GM11168 (cell line): ENCODE data around the gene SLC22A23.
"Not testable (repeated sequence)": the region's sequence is repeated elsewhere in the genome, so short reads cannot be mapped to it uniquely, and the experiment has no call there.

Experiments
- in situ Hi-C: fragments of 300-500 bp; cut with MboI; formaldehyde crosslinking; loops from one replicate; pipeline ENCODE4 v1.12.0; 2022; ENCODE audit warnings: low sequenced_read_pairs; ENCODE audit not compliant: unreplicated experiment

SLC22A23 gene

DNA sequence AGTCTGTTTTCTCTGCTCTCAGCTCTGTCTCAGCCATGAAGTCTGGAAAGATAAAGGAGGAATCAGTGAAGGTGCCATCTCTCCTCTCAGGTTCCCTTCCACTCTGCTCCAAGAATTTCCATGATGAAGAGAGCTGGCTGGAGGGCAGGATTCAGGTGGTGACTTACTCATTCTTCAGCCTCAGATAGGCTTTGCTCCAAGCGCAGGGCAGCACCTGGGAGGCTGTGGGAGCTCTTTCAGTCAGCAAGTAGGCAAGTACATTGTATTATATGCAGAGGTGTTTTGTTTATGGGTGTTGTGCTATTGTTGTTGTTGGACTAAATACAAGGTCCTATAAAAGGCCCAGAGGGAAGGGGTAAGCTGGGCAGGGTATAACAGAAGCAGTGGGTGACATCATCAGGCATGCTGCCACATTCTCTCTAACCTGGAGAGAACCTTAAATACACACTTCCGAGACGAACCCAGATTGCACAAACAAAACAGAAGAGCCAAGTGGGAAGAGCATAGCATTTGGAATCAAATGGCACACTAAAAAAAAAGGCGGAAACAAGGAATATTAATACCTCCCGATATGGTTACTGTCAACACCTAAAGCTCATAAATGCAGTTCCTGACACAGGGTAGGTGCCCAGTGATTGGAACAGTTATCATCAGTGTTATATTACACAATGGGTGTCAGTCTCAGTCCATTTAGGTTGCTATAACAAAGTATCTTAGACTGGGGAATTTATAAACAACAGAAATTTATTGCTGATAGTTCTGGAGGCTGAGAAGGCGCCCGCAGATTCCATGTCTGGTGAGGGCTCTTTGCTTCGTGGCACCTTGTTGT lies 212.6 kb downstream of the SLC22A23 start:
- in situ Hi-C loops, result no loop called here

DNA sequence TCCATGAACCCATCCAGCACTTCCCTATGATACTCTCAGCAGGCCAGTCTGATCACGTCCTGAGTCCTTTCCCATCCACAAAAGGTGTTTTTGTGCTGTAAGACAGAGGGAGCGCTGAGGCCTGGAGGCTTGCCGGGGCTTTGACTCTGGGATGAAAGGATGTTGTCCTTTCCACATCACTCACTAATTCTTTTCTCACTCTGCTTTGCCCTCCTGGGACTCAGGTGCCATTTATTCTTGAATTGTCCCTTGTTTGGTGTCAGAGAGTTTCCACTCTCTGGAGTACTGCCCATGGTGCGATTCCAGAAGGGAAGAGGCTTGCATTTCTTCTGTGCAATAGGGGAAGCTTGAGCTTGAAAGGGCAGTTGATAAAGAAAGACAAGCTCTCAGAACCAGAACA lies 214.1 kb downstream of the SLC22A23 start:
- in situ Hi-C loops, result no loop called here

DNA sequence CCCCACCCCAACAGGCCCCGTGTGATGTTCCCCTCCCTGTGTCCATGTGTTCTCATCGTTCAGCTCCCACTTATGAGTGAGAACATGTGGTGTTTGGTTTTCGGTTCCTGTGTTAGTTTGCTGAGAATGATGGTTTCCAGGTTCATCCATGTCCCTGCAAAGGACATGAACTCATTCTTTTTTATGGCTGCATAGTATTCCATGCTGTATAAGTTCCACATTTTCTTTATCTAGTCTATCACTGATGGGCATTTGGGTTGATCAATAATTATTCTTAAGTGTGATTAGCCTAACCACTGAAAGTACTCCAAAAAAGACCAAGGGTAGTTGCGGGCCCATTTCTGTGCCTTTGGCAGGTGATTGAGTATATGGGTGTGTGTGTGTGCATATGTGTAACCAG lies 215.1 kb downstream of the SLC22A23 start:
- in situ Hi-C loops, result not testable (repeated sequence)

DNA sequence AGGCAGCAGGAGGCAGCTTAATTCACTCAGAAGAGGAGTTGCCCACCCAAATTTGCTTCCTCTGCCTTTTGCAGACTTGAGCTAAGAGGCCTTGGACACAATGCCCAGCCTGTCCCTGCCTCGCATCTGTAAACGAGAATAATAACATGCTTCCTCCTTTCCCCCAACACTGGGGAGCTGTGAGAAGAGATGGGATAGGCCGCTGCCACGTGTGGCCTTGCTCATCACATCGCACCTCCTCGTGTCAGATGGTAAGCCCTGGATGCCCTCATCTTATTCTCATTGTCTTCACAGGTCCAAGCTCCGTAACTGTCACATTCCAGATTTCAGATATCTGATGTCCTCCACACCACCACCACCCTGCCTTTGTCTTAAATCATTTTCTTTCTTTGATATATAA lies 216.3 kb downstream of the SLC22A23 start:
- in situ Hi-C loops, result no loop called here

DNA sequence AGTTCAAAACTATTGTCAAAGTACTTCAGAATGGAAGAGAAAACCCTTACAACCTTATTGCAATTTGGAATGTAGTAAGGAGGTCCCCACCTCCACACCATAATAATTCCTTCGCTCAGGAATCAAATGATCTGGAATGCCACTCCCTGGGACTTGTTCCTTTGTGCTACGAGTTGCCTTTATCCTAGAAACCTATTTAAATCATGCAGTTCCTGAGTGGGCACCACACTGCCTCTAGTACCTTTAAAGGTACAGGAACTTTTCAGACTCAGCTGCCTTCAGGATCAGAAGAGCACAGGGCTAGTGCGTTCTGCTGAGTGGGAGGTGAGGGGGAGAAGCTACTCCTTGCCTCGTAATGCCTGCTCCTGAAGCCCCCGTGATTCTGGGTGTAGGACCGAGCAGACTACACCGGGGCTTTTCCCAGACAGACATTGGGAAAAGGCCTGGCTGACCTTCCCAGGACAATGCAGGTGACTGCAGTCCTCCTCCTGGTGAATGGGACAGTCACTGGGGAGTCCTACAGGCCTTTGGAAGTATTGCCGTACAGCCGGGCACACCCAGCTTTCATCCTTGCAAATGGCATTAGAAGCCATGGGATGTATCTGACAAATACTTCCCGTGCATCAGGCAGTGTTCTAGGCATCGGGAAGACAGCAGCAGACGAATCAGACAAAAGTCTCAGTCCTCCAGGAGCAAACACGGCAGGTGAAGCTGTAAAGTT lies 217.6 kb downstream of the SLC22A23 start:
- in situ Hi-C loops, result no loop called here

DNA sequence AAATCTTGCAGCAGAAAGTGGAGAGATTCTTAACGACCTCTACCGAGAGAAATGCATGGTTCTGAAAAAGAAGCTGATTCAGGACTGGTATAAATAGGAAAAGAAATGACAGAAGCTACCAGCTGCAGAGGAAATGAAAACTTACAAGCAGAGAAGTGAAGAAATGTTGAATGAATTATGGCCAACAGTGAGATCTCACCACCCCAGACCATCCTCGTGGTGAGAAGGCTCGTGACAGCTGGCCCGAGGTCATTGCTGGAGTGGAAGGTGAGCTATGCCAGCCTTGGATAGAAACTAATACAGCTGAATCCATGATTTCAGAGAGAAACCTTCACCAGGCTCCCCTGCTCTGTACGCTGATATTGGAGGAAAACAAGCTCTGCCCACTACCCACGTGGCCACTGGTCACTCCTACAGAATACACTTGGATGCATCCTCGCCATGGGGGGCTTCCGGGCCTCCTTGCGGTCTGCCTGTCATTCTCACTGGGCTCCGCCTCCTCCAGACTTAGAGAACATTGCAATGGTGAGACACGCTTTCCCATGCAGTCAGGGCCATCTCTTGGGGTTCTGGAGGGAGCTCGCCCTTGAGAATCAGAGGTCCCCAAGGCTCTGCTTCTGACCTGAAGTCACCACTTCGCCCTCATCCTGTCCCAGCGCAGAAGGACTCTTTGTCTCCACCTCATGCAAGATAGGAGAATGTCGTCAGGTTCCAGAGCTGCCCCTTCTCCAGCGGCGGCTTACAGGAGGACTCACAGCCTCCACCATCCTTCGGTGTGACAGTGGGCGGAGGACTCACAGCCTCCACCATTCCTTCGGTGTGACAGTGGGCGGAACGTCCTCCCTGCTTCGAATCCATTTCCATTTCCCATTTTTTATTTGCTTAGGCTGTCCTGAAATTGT lies 218.8 kb downstream of the SLC22A23 start:
- in situ Hi-C loops, result no loop called here

DNA sequence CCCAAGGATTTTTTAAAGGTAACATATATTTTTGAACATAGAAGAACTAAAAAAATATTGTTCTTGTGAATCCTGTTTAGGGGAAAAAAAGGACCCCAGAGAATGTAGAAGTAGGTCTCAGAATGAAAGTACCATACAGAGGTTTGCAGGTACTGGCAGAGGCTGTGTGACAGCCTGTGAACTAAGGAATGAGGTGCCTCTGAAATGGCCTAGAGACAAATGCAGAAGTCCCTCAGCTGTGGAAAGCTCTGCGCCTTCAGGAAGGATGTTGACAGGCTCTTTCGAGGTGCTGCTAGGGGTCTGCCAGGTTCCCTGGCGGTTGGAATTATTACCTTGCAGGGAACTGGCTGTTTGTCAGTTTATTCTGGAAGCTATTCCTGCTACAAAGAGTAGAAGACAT lies 220.8 kb downstream of the SLC22A23 start:
- in situ Hi-C loops, result no loop called here

DNA sequence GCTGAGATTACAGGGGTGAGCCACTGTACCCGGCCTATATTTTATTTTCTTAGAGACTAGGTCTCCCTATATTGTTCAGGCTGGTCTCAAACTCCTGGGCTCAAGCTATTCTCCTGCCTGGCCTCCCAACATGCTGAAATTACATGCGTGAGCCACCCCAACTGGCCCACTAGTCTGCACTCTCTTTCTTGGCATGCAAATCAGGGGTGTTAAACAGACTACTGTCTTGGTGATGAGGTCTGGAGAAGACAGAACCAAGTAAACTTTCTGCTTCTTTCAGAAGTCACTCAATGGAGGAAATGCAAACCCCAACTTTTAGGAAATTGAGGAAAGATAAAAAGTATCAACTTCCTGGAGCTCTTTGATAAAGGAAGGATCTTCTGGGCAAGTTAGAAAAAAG lies 221.4 kb downstream of the SLC22A23 start:
- in situ Hi-C loops, result no loop called here

DNA sequence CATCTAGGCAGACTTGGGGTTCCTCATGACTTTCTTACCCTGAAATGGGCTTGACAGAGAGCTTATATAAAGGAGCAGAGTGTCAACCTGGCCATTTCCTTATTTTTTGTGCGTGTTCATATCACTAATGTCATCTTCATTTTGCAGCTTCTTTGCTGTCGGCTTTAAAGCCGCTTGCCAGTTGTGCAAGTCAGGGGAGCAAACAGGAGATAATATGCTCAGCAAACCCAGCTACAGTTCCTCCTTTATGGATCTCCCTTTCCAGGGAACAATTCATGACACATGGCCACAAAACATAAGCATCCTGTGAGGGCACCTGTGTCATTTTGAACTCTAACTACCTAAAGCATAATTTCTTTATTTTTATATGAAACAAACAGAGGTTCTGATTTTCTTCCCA lies 222.9 kb downstream of the SLC22A23 start:
- in situ Hi-C loops, result no loop called here

DNA sequence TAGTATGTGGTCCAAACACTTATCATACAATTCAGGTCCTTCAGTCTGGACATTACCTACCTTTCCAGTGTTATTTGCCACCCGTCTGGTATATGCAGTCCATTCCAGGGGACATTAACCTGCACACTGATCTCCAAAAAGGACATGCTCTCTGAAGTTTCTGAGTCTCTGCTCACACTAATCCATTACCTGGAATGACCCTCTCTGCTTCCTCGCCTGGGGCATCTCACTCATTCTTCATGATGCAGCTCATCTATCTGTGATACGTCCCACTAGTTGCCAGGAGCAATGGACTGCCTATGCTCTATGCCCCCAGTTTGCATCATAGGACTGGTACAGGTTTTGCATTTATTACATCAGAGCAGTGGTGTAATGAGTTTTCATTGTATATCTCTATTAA lies 223.5 kb downstream of the SLC22A23 start:
- in situ Hi-C loops, result no loop called here

DNA sequence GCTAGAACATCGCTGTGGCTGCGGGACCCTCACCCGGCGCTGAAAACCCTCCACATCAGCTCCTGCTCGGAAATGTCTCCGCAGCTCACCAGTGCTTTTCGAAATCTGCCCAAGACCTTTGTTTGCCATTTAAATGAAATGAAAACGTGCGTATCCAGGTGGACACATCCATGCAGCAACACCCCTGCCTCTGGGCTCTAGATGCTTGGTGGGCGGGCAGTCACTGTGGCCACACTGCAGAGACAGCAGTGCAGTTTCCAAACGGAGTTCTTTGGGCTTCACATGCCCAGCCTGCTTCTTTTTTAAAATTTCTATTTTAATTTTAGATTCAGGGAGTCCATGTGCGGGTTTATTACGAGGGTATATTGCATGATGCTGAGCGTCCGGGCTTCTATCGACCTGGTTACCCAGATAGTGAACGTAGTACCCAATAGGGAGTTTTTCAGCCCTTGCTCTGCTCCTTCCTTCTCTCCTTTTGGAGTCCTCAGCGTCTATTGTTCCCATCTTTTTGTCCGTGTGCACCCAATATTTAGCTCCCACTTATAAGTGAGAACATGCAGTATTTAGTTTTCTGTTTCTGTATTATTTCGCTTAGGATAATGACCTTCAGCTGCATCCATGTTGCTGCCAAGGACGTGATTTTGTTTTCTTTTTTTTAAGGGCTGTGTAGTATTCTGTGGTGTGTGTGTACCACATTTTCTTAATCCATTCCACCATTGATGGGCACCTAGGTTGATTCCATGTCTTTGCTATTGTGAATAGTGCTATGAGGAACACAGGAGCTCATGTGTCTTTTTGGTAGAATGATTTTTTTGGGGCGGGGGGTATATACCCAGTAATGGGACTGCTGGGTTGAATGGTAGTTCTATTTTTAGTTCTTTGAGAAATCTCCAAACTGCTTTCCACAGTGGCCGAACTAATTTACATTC lies 224.6 kb downstream of the SLC22A23 start:
- in situ Hi-C loops, result no loop called here

DNA sequence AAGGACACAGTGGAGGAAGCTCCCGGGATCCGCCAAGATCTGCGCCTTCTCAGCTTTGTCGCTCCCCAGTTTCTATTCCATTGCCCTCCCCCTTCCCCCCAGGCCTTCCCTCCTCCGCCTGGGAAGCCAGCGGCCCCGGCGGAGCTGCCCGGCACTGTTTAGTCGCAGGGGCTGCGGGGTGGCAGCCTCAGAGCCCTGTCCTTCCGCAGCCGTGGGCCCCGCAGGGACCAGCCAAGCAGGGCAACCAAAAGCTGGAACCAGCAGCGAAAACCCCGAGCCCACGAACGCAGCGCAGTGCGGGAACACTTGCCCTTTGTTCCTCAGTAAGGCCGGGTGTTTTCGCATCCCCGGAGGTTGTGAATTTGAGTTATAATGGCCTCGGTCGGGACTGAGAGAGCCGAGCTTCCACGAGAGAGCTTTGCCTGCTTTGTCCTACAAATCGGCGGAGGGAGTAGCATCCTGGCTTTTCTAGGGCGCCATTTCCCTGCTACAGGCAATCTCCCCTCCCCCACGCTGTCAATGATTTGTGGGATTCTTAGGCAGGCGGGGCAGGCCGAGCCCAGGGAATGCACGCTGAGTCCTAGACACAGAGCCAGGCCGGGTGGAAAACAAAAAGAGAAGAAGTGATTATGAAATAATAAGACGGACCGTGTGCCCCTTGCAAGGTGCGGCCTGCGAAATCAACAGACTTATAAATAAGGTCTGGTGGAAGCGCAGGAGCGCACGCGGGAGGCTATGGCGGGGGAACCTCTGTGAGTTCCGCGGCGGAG lies 225.4 kb downstream of the SLC22A23 start:
- in situ Hi-C loops, result no loop called here

DNA sequence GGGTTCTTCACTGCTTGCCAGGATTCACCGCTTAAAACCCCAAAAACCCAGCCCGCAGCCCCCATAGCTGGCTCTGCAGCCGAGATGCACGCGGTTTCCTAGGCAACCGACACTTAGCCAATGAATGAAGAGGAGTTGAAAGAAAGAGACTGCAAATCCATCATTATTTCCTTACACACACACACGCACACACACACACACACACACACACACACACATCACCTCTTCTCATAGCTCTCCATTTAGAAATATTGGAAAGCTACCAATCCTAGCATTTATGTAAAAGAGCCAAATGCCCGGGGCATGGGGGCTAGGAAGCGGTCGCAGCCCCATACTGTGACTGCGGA lies 226.0 kb downstream of the SLC22A23 start:
- in situ Hi-C loops, result no loop called here

DNA sequence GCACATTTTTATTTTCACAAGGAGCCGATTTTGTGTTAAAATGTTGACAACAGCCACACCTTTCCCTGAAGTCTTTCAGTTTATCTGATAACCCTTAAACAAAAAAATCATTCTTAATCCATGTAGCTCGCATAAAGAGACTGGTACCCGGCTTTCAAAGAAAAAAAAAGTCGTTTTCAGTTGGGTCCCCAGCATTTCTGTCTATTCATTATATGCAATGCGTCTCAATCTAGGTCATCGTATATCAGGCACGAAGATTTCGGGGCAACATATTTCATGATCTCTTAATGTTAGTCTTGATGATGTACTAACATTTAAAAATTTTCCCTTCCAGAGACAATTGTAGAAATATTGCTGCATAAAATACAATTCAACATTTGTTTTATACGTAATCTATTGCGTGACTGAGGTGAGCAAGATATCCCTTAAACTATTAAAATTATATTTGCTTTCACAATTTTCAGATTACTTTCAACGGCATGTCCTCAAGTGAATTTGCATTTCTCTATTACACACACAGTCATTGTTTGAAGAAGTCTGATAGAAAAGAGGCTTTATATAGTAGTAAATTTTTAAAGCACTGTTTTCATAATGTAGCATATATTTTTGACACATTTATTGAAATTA lies 226.5 kb downstream of the SLC22A23 start:
- in situ Hi-C loops, result no loop called here

DNA sequence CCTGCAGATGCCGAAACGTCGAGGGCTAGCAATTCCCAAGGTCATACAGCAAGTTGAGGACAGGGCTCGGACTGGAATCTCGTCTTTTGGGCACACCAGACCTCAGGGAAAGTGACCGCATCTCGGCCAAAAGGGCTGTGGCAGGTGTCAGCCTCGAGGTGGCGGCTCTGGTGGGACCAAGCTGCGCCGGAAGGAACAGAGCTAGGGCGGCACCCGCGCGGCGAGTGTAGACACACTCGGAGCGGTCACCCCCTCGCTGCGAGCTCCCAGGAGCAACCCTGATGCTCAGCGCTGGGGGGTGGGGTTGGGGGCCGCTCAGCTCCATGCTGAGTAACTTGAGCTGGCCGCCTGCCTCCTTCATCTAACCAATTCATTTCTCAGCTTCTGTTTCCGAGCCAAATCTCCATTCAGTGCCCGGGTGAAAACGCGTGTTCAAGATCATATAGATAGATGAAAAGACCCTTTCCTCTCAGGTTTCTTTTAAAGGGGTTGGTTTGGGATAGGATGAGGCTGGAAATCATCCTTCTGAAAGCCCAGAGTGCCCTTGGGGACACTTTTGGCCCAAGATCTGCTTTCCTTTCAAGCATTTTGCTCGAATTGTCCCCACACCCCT lies 227.2 kb downstream of the SLC22A23 start:
- in situ Hi-C loops, result no loop called here

DNA sequence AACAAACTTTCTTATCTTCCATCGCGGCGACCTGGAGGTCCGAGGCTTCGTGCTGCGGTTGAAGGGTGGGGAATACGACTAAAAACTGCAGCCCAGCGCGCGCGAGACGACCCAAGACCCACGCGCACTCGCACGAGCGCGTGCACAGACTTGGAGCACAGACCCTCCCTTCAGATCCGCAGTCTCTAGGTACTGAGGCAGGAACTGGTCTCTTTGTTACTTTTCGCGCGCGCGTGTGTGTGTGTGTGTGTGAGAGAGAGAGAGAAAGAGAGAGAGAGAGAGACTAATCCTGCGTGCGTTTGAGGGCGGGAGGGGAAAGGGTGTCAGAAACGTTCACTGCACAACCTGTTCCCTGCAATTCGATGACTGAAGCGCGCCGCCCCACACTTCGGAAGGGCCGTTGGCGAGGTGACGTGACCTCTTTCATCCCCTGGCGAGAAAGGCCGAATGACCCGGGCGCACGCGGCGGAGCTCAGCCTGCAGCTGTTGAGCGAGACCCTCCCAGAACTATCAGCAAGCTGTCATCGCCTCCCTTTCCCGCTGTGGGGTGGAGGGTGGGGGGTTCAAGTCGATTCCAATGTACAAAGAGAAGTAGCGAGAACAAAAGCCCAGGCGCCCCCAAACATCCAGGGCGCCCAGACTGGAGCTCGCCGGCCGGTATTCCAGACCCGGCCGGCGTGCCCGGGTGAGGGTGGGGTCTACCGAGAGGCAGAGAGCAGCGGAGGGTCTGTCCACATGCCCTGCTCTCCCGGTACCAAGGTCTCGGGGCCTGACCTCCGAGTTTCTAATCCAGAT lies 227.9 kb downstream of the SLC22A23 start:
- in situ Hi-C loops, result no loop called here

DNA sequence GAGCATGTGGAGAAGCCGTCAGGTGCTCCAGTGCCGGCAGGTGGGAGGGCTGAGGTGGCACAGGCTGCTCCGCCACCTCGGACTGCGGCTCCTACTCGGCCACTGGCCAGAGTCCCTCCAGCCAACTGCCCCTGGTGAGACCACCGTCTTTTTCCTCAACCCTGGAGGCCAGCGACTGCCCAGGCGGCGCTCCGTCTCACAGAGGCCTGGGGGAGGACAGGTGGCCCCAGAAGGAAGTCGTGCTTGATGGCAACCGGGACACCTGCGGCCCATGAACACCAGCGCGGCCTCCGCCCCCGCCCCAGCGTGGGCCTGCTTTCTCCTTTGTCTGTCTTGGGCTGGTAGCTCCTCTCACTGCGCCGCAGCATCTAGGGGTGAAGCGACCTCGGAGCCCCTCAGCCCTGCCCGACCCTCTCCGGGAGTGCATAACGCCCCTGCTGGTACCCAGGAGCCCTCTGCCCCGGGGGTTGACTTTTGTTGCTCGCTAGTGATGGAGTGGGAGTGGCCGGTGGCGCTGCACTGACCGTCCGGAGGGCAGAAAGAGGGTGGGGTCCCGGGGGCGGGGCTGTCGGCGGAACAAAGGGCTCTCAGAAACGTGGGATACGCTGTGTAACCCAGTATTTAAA lies 228.7 kb downstream of the SLC22A23 start:
- in situ Hi-C loops, result no loop called here
